Smooth muscle cell of the brain vasculature (primary cell): Measurements from ENCODE around the gene ZNF385D.

Experiments
- DNase-seq: peaks from one replicate; pipeline ENCODE4 v3.0.0-alpha.2; 2012; ENCODE audit warnings: low read depth, low spot score

The ZNF385D gene

GRCh38 chr3:21750831-21751391, at the start of gene ZNF385D:
Gene ZNF385D (minus strand): TSS chr3:21751210. CDS start chr3:21750916, 294 bp downstream.
- DNase-seq, result no peak

DNA sequence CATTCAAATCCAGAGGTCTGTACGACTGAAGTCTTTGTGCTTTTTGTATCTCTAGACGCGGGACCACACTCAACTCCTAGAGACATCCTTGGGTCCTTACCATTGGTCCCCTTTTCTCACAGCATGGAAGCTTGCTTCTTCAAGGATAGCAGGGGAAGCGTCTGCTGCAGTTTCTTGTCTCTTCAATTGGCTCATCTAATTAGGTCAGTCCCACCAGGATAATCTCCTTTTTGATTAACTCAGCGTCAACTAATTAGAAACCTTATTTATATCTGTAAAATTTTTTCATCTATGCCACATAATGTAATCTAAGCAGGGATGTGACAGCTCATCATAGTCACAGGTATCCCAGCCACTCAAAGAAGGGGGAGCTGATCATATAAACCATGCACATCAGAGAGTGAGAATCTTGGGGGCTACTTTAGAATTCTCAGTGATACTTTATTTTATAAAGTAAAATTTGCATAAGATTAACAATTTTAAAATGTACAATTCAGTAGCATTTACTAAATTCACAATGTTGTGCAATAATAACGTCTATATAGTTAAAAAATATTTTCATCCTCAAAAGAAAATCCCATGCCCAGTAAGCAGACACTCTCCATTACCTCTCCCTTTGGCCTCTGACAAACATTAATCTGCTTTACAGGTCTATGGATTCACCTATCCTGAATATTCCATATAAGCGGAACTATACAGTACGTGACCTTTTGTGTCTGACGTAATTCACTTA, 47.5 kb upstream of the ZNF385D start:
- DNase-seq, result no peak

- DNase-seq, result no peak
Observed at GRCh38 chr3:21795921-21796320, 44.9 kb upstream of the ZNF385D start.

DNA sequence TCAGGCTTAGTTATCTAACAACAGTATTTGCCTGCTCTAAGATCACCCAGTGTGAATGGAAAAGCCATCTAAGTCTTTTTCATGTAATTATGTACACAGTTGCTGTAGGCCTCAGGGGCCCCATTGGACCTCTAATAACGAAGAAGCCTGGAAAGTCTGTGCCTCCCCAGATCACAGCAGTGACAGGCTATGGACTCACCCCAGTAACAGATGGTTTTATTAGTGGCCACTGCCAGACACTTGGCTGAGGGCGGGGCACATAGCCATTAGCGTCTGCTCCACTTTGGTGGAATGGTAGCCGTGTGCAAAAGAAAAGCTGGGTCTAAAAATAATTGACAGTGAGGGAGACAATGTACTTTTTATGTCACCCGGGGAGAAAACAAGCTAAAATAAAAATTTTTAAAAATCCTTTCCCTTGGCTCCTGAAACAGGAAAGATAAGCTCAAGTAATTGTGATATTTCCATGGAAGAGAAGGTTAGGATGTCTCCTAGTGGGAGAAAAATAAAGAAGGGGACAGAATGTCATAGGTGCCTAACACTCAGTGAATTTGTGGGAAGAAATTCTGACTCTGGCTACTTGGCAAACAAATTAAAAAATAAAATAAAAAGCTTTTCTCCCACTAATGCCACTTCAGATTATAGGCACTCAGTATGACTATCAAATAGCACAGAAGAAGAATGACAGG, 44.3 kb upstream of the ZNF385D start:
- no peak for DNase-seq

DNA sequence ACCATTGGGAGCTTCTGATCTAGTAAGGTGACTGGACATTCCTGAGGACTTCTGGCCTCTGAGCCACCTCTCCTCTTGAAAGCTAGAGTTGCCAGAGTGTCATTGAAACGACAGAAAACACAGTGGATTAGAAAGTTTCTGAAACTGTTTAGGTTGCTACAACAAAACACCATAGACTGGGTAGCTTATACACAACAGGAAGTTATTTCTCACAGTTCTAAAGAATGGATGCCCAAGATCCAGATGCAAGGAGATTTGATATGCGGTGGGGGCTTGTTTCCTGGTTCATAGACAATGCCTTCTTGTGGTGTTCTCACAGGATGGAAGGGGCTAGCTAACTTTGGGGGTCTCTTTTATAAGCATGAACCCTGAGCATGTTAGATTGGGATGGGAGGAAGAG, 43.3 kb upstream of the ZNF385D start:
- DNase-seq, result no peak

DNA sequence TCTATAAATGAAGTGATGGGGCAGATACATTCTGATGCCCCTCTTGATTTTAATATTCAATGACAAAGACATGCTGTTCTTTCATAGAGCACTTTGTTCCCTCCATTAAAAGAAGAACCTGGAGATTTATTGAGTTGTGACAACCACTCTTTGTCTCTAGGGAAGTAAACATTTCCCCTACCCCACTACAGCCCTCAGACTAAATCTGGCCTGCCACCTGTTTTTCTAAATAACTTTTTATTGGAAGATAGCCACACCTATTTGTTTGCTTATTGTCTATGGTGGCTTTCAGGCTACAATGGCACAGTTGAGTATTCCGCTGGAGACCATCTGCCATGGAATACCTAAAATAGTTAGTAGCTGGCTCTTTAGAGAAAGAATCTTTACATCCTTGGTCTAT, 41.2 kb upstream of the ZNF385D start:
- DNase-seq, result no peak

GRCh38 chr3:21791356-21791755, 40.3 kb upstream of the ZNF385D start:
- no peak for DNase-seq

DNA sequence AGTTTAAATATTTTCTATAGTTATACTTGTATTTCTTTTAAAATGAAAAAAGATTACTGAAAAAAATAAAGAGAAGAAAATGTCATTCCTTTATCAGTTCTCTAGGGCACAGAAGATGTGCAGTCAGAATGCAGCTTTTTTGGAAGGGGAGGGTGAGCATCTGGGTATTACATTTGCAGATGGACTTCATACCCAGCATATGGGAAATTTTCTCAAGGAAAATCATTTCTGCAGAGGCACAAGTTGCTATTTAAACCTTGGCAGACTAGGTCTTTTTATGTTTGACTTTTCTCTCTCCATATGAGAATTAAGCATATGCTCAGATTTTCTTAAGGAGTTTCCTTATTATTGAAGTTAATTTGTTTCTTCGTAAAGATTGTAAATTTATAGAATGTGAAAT, 39.5 kb upstream of the ZNF385D start:
- no peak for DNase-seq

DNA sequence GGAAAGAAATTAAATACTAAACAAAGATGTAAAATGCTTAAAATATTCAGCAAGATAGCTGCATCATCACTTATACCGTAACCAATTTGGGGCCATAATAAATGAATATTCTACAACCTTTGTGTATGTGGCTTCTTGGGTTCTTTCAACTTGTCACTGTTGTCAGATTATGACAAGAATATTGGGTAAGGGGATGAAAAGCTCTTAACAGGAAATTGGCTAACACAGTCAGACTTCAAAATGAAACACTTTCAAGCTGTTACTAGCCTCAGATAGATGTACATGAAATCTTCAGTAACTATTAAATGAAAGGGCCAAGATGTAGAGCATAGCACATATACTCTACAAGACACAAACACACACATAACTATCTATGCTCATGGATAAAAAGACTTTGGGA, 38.7 kb upstream of the ZNF385D start:
- no peak for DNase-seq

DNA sequence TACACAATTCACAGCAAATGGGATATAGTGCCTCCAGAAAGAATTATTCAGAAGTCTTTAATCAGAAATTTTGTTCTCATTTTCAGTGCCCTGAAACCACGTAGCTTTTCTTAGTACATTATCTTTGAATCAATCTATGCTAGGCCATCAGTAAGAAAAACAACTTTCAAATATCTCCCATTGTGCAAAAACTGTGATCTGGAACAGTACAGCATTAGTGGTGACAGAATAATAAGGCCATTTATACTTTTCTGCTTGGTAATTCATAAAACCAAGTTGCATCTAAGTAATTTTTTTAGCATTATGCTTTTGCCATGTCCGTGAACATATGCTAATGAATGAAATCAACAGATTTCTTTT, 35.4 kb upstream of the ZNF385D start:
- DNase-seq, result no peak

- no peak for DNase-seq
Observed at GRCh38 chr3:21785765-21786437, 34.9 kb upstream of the ZNF385D start.

DNA sequence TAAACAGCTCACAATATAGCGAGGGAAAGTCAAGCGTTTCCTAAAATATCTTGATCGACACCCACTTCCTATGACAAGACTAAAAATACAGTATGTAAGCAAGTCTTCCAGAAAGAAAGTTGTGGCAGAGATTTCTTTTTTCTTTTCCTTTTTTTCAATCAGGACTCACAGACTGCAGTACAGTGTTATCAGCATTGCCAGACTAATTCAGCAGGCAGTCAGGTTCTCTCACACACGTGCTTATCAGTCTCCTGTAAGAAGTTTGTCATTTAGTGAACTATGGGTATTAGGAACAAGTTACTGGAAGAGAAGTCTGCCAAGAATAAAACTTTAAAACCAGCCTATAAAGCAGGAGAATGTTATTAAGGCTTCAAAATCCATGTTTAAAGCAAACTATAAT, 32.8 kb upstream of the ZNF385D start:
- no peak for DNase-seq

GRCh38 chr3:21781355-21781754, 30.3 kb upstream of the ZNF385D start:
- DNase-seq, result no peak

DNA sequence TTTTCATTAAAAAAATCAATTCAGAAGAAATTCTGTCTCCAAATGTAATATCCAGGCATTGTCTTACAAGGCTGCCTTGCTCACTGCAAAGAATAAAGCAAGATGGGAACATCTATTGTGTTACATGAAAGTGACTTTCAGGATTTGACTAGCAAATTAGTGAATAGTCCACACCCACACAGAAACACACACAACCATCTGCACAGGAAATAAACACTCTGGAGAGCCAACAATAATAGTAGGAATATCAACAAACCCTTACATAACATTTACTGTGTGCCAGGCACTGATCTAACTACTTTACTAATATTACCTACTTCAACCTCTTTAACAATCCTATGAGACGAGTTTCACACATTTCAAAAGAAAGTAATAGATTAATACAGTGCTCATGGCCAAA, 28.9 kb upstream of the ZNF385D start:
- no peak for DNase-seq

- DNase-seq, result no peak
Observed at GRCh38 chr3:21778715-21779114, 27.7 kb upstream of the ZNF385D start.

DNA sequence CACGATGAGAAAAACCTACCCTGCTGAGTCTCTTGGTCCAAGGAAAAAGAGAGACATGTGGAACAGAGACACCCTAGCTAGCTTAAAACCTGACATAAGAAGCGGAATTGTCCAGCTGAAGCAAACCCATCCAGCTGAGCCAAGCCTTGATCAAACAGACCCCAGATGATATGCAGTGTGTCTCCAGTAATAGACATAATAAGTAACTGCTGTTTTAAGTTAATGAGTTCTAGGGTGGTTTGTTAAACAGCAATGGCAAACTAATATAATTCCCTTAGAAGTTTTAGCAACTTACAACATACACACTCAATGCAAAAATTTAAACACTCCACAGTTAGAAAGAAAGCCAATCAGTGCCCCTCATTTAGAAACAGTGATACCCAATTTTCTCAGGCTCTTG, 26.8 kb upstream of the ZNF385D start:
- DNase-seq, result no peak

- no peak for DNase-seq
Observed at GRCh38 chr3:21766002-21766401, 15.0 kb upstream of the ZNF385D start.

GRCh38 chr3:21755896-21756295, 4.9 kb upstream of the ZNF385D start:
- no peak for DNase-seq

DNA sequence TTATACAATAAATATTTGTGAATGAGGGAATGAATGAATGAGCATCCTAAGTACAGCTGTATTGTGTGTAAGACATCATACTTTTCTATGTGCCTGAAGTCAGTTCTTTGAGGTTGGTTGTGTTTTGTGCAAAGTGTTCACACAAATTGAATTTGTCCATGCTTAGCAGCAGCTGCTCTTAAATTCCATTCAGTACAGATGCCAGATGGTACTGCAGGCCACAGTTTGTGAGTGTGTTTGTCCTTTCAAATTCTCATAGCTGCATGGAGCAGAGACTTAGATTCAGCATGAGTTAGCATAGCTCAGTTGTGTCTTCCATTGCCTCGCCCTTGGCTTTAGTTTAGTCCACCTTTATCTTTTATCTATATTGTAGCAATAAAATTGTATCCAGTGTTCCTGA, 3.8 kb upstream of the ZNF385D start:
- DNase-seq, result no peak

- DNase-seq, result no peak
Observed at GRCh38 chr3:21752749-21753347, 1.8 kb upstream of the ZNF385D start.

DNA sequence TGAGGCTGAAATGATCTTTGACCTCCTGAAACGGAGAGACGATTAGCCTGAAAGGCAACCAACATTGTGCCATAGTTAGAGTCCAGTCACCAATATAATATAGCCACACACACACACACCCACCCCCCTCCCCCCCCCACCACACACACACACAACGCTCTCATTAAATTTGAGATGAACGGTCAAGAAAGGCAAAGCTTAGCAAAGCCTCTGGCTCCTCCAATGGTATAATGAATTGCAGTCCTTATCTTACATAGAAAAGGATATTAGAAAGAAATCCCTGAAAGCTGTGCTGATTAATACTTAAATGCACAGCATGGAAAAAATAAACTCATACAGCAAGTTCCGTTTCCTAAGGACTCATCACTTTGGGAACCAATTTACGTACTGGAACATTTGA, 876 bp upstream of the ZNF385D start:
- no peak for DNase-seq

- DNase-seq, result no peak
Observed at GRCh38 chr3:21750080-21750696, 822 bp downstream of the ZNF385D start.
